Measurements from ENCODE around the gene SCAMP2.
"Not testable (repeated sequence)": the region's sequence is repeated elsewhere in the genome, so short reads cannot be mapped to it uniquely, and the experiment has no call there.

Gene SCAMP2

DNA sequence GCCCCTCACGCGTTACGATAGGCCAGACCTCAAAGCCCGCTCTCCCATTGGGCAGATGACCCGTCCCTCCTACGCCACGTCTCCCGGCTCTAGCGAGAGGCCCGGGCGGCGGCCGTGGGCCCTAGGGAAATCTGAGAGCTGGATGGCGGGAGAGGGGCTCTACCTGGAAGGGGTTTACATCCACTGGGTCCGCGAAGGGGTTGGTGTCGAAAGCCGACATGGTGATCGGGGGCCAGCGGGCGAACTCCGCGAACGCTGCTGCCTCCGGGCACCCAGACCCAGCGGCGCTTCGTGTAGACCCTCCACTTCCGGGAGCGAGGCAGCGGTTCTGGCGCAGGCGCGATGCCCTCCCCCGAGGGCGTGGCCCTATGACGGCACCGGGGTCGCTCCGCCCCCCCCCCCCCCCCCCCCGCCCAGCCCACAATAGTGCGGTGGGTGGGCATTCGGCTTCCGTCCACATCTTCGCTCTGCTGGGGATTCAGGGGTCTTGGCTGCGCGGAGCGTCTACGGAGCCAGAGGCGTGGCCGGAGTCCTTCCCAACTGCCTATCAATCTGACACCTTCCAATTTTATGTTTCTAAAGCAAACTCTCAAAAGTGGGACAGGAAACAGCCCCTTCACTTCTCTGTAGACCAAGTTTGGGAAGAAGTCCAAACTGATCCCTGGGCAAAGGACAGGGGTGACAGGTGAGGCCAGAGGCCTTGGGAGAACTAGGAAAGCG, at the start of gene SCAMP2:
Gene SCAMP2, minus strand, starts transcription at position 330 of the 720 bp plus-strand sequence. Its CDS starts 110 bp downstream, at position 220.
- no peak for TF ChIP-seq EZH2 (IDR thresholded peaks at IDR 0.05; ENCODE audit: borderline replicate concordance, low read depth, low read length, severe bottlenecking)
- no peak for TF ChIP-seq CTCF (IDR thresholded peaks at IDR 0.05; ENCODE audit: borderline replicate concordance, extremely low read depth, low read length, poor library complexity, severe bottlenecking)
- H3K27ac ChIP-seq (ENCODE audit: low read length), result peak within 1 kb of the TSS; percentile 91
- ATAC-seq (ENCODE audit: insufficient read depth, low read depth), result peak; percentile 97
- no peaks in the 10 kb centered on the region for H3K9me3 ChIP-seq (ENCODE audit: insufficient read depth, low read length, severe bottlenecking)
- H3K4me1 ChIP-seq (ENCODE audit: insufficient read depth, low read length), result peaks cover 41% of the 10 kb centered on the region
- H3K36me3 ChIP-seq (ENCODE audit: insufficient read depth, low read length), result peaks cover 8% of the 10 kb centered on the region
- no peaks in the 10 kb centered on the region for H3K27me3 ChIP-seq (ENCODE audit: insufficient read depth, low read length, poor library complexity)
- DNase-seq, result peak; percentile 92
- H3K4me2 ChIP-seq (ENCODE audit: insufficient read depth, low read length), result peak within 1 kb of the TSS; percentile 94
- peak within 1 kb of the TSS; percentile 74 for H3K9ac ChIP-seq (ENCODE audit: low read depth, low read length)
- H2AFZ ChIP-seq (ENCODE audit: low read depth, low read length), result peak within 1 kb of the TSS; percentile 90
- H4K20me1 ChIP-seq (ENCODE audit: insufficient read depth, low read length), result peaks cover 24% of the 10 kb centered on the region
- H3K79me2 ChIP-seq (ENCODE audit: insufficient read depth, low read length), result peaks cover 47% of the 10 kb centered on the region
- peak within 1 kb of the TSS; percentile 92 to 99 for H3K4me3 ChIP-seq (ENCODE audit: low read depth in 1 of 2, low read length in 2 of 2)

DNA sequence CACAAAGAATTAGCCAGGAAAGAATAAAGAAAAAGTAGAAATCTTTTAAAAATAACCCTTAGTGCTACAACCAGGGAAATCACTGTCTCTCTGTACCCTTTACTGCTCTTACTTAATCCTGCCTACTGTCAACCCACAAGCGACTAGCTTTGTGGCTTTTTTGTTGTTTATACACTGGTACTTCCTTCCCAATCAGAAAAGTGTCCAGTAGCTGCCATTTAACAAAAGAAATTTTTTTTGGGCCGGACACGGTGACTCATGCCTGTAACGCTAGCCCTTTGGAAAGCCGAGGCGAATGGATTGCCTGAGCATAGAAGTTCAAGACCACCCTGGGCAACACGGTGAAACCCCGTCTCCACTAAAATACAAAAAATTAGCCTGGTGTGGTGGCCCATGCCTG, 47.3 kb upstream of the SCAMP2 start:
- DNase-seq (no peak), ATAC-seq (ENCODE audit: insufficient read depth, low read depth) (no peak)
- Histone ChIP-seq H2AFZ (ENCODE audit: low read depth, low read length) (no peak overlapping the region), H3K4me1 (ENCODE audit: insufficient read depth, low read length) (no peaks in the 10 kb centered on the region), H3K36me3 (ENCODE audit: insufficient read depth, low read length) (peaks cover 70% of the 10 kb centered on the region; the same call in 1 of the 2 replicates), H3K27ac (ENCODE audit: low read length) (no peak overlapping the region), H3K4me3 (ENCODE audit: low read depth in 1 of 2, low read length in 2 of 2) (no peak overlapping the region), H4K20me1 (ENCODE audit: insufficient read depth, low read length) (no peaks in the 10 kb centered on the region), H3K9ac (ENCODE audit: low read depth, low read length) (no peak overlapping the region), H3K9me3 (ENCODE audit: insufficient read depth, low read length, severe bottlenecking) (no peaks in the 10 kb centered on the region), H3K79me2 (ENCODE audit: insufficient read depth, low read length) (no peaks in the 10 kb centered on the region; the same call in 1 of the 2 replicates), H3K27me3 (ENCODE audit: insufficient read depth, low read length, poor library complexity) (no peaks in the 10 kb centered on the region), H3K4me2 (ENCODE audit: insufficient read depth, low read length) (no peak overlapping the region)
- no peak for TF ChIP-seq EZH2 (IDR thresholded peaks at IDR 0.05; ENCODE audit: borderline replicate concordance, low read depth, low read length, severe bottlenecking)
- no peak for TF ChIP-seq CTCF (IDR thresholded peaks at IDR 0.05; ENCODE audit: borderline replicate concordance, extremely low read depth, low read length, poor library complexity, severe bottlenecking)

- no peak for TF ChIP-seq CTCF (IDR thresholded peaks at IDR 0.05; ENCODE audit: borderline replicate concordance, extremely low read depth, low read length, poor library complexity, severe bottlenecking)
- no peak for TF ChIP-seq EZH2 (IDR thresholded peaks at IDR 0.05; ENCODE audit: borderline replicate concordance, low read depth, low read length, severe bottlenecking)
- no peak overlapping the region for H2AFZ ChIP-seq (ENCODE audit: low read depth, low read length)
- H3K36me3 ChIP-seq (ENCODE audit: insufficient read depth, low read length), result peaks cover 56% of the 10 kb centered on the region
- ATAC-seq (ENCODE audit: insufficient read depth, low read depth) (no peak), DNase-seq (no peak)
- H3K27ac ChIP-seq (ENCODE audit: low read length), result no peak overlapping the region
- no peaks in the 10 kb centered on the region for H3K4me1 ChIP-seq (ENCODE audit: insufficient read depth, low read length)
- no peak overlapping the region for H3K9ac ChIP-seq (ENCODE audit: low read depth, low read length)
- no peak overlapping the region for H3K4me2 ChIP-seq (ENCODE audit: insufficient read depth, low read length)
- H4K20me1 ChIP-seq (ENCODE audit: insufficient read depth, low read length), result no peaks in the 10 kb centered on the region
- no peaks in the 10 kb centered on the region for H3K27me3 ChIP-seq (ENCODE audit: insufficient read depth, low read length, poor library complexity)
- no peaks in the 10 kb centered on the region for H3K79me2 ChIP-seq (ENCODE audit: insufficient read depth, low read length)
- H3K4me3 ChIP-seq (ENCODE audit: low read depth in 1 of 2, low read length in 2 of 2), result no peak overlapping the region
- H3K9me3 ChIP-seq (ENCODE audit: insufficient read depth, low read length, severe bottlenecking), result no peaks in the 10 kb centered on the region
Observed at GRCh38 chr15:74917676-74918075, 44.5 kb upstream of the SCAMP2 start.

- not testable (repeated sequence) for H3K4me3 ChIP-seq (ENCODE audit: low read depth in 1 of 2, low read length in 2 of 2); H4K20me1 ChIP-seq (ENCODE audit: insufficient read depth, low read length); H3K27me3 ChIP-seq (ENCODE audit: insufficient read depth, low read length, poor library complexity); DNase-seq; H3K4me2 ChIP-seq (ENCODE audit: insufficient read depth, low read length); H3K27ac ChIP-seq (ENCODE audit: low read length); H3K79me2 ChIP-seq (ENCODE audit: insufficient read depth, low read length); H3K9ac ChIP-seq (ENCODE audit: low read depth, low read length); H3K4me1 ChIP-seq (ENCODE audit: insufficient read depth, low read length); H3K9me3 ChIP-seq (ENCODE audit: insufficient read depth, low read length, severe bottlenecking); H2AFZ ChIP-seq (ENCODE audit: low read depth, low read length); ATAC-seq (ENCODE audit: insufficient read depth, low read depth)
- H3K36me3 ChIP-seq (ENCODE audit: insufficient read depth, low read length), result peaks cover 29% of the 10 kb centered on the region
Observed at GRCh38 chr15:74913799-74914198, 40.6 kb upstream of the SCAMP2 start.

Measured in DND-41 (cell line).